ENCODE results near the gene NTM. TPM values are rescaled to one million over a fixed set of nuclear protein-coding genes. Genes with fewer than 3 reads are reported as not detected.

Gene NTM
- total and polyA plus RNA-seq, 10 donors, result 0.13 to 1.6 (median 0.67) TPM

DNA sequence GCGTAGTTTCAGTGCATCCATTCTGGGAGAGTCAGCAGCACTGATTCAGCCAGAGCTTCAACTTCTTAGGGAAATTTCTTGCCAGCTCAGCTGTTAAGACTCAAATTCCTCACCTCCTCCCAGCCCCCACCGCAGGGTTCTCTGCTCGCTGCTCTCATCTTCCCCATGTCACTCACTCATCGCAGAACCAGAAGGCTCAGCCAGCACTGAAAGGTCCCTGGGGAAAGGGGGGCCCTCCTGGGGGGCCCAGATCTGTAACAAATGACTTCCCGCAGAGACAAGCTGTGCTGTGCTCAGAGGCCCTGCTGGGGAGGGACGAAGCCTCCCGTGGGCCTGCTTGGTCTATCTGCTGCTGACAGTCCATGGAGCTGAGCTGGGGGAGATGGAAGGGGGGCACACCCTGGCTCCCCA is 220.6 kb downstream of the NTM start:
- no peak for DNase-seq
- intact Hi-C loops (cut with DNase I; ENCODE audit: low total_unique reads), result no loop called here
- 49 to 61% (median 55%) methylated on average over 7 of the region's 7 CpGs for WGBS, 5 donors

DNA sequence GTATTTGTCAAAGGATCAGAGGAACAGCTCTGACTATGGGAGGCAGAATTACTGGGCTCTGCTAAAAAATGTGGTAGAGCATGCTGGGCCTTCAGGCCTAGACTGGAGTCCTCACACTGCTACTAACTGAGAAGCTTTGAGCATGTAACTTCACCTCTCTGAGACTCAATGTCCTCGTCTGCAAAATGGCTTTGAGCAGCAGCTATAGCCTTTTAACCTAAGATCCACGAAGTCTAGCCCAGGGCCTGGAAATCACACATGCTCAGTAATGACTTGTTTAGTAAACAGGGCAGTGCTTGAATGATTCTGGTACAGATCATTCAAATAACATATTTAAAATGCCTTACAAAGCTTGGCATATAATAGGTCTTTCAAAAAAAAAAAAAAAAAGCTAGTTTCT is 221.7 kb downstream of the NTM start:
- Histone ChIP-seq H3K4me1 (no peaks in the 10 kb centered on the region), H3K4me3 (no peak overlapping the region), H3K27ac (no peak overlapping the region), H3K9me3 (peaks cover 0 to 7% (median 0%) of the 10 kb centered on the region in 8 donors), H3K27me3 (replicated peaks in 1 of 7) (peaks cover 0 to 18% (median 0%) of the 10 kb centered on the region in 7 donors), H3K36me3 (no peaks in the 10 kb centered on the region)
- no peak for DNase-seq
- WGBS, 5 donors, result 56 to 74% (median 70%) methylated on average over 2 of the region's 2 CpGs
- intact Hi-C loops (cut with DNase I; ENCODE audit: low total_unique reads), result no loop called here
- TF ChIP-seq POLR2A (IDR thresholded peaks at IDR 0.05) (no peak), CTCF (IDR thresholded peaks at IDR 0.05 in 8 of 11, conservative IDR thresholded peaks at IDR 0.05 in 3 of 11) (no peak), POLR2AphosphoS5 (IDR thresholded peaks at IDR 0.05) (no peak)

More for the DNA sequence above, 220.6 kb downstream of the NTM start:
- Histone ChIP-seq H3K36me3 (no peaks in the 10 kb centered on the region), H3K4me1 (no peaks in the 10 kb centered on the region), H3K4me3 (no peak overlapping the region), H3K9me3 (peaks cover 0 to 16% (median 0%) of the 10 kb centered on the region in 8 donors), H3K27me3 (replicated peaks in 1 of 7) (peaks cover 0 to 18% (median 0%) of the 10 kb centered on the region in 7 donors), H3K27ac (no peak overlapping the region)
- TF ChIP-seq POLR2AphosphoS5 (IDR thresholded peaks at IDR 0.05), result no peak

DNA sequence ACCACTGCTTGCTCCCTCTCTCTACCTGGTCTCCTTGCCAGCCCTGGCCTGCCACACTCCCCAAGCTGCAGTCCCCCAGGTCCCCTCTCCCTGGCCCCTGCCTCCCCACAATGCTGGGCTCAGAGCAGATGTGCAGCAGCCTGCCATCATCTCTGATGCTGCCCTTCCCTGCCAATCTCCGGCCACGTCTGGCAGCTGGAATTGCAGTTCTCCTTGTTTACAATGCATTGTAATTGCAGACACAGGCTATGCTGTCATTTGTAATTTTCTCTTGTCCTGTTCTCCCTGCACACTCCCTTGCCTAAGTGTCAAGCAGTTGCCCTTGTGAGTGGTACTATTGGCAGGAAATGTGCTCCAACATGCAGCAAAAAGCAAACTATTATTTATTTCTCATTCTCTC is 222.3 kb downstream of the NTM start:
- Histone ChIP-seq H3K9me3 (peaks cover 0 to 6% (median 0%) of the 10 kb centered on the region in 8 donors), H3K4me1 (no peaks in the 10 kb centered on the region), H3K36me3 (no peaks in the 10 kb centered on the region), H3K27ac (no peak overlapping the region), H3K27me3 (replicated peaks in 1 of 7) (peaks cover 0 to 18% (median 0%) of the 10 kb centered on the region in 7 donors), H3K4me3 (no peak overlapping the region)
- intact Hi-C loops (cut with DNase I; ENCODE audit: low total_unique reads), result no loop called here
- no peak for TF ChIP-seq POLR2A (IDR thresholded peaks at IDR 0.05)
- no peak for TF ChIP-seq POLR2AphosphoS5 (IDR thresholded peaks at IDR 0.05)
- no peak for TF ChIP-seq CTCF (IDR thresholded peaks at IDR 0.05 in 8 of 11, conservative IDR thresholded peaks at IDR 0.05 in 3 of 11)
- WGBS, 5 donors, result 51 to 65% (median 64%) methylated on average over 2 of the region's 2 CpGs
- no peak for DNase-seq

DNA sequence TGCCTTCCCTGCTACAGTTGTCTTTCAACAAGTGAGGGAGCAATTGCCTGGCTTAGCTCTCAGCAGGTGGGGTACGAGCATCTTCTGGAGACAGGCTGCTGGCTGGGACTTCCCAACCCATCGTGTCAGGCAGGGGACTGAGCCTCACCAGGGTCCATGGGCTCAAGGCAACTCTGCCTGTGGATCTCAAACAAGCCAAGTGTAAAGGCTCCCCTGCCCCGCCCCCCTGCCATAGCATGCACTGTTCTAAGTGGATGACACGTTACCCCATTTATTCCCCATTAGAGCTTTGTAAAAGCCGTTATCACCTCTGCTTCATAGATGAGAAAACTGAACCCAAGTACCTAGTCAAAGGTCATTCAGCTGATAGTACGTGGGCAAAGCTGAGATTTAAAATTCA is 222.9 kb downstream of the NTM start:
- Histone ChIP-seq H3K27me3 (replicated peaks in 1 of 7) (peaks cover 0 to 18% (median 0%) of the 10 kb centered on the region in 7 donors), H3K27ac (no peak overlapping the region), H3K36me3 (no peaks in the 10 kb centered on the region), H3K4me3 (no peak overlapping the region), H3K4me1 (no peaks in the 10 kb centered on the region), H3K9me3 (peaks cover 0 to under 1% (median 0%) of the 10 kb centered on the region in 8 donors)
- WGBS, 5 donors, result 61 to 68% (median 62%) methylated on average over 6 of the region's 6 CpGs
- no peak for TF ChIP-seq POLR2A (IDR thresholded peaks at IDR 0.05)
- DNase-seq, result no peak
- intact Hi-C loops (cut with DNase I; ENCODE audit: low total_unique reads), result no loop called here

DNA sequence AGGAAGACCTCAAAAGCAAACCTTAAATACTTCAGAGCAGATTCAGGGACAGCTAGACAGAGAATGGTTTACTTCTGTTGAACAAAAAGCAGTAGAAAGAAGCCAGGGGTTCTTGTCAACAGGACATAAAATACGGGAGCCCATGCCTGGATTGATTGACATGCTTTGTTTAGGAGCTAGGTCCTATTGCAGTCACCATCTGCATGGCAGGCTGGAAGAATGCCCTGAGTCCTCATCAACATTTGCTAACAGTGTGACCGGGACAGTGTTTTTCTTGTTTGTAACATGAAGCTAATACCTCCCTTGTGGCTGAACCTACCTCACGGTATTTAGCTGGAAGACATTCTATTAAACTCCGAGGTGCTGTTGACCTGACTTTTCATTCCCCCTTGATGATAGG is 225.4 kb downstream of the NTM start:
- DNase-seq, result no peak

More for the DNA sequence above, 225.4 kb downstream of the NTM start:
- intact Hi-C loops (cut with DNase I; ENCODE audit: low total_unique reads), result no loop called here
- WGBS, 5 donors, result 77 to 84% (median 79%) methylated on average over 4 of the region's 4 CpGs
- no peaks in the 10 kb centered on the region for H3K36me3 ChIP-seq
- peaks cover 0 to 13% (median 0%) of the 10 kb centered on the region in 7 donors for H3K27me3 ChIP-seq (replicated peaks in 1 of 7)
- no peaks in the 10 kb centered on the region for H3K9me3 ChIP-seq
- H3K27ac ChIP-seq, result no peak overlapping the region
- no peak for TF ChIP-seq CTCF (IDR thresholded peaks at IDR 0.05 in 8 of 11, conservative IDR thresholded peaks at IDR 0.05 in 3 of 11)
- no peak for TF ChIP-seq POLR2AphosphoS5 (IDR thresholded peaks at IDR 0.05)
- TF ChIP-seq POLR2A (IDR thresholded peaks at IDR 0.05), result no peak
- H3K4me1 ChIP-seq, result no peaks in the 10 kb centered on the region
- H3K4me3 ChIP-seq, result no peak overlapping the region

Data from spleen (tissue), 11 donors.